Measurements from ENCODE around the gene TDRD6. TPM values are rescaled to one million over a fixed set of nuclear protein-coding genes. Genes with fewer than 3 reads are reported as not detected.

TDRD6 gene
- polyA plus RNA-seq, 3 donors from 2014 or later, result not detected

- peaks cover 11 to 22% (median 14%) of the 10 kb centered on the region in 3 donors for H3K27me3 Mint-ChIP-seq (ENCODE audit: low read depth in 3 of 3)
- peaks cover 0 to 2% (median 0%) of the 10 kb centered on the region in 6 donors for H3K9me3 Mint-ChIP-seq
- H3K4me1 Mint-ChIP-seq, result peaks cover 12 to 21% of the 10 kb centered on the region in 2 donors
- no peak for DNase-seq
- no peak overlapping the region for H3K27ac Mint-ChIP-seq
- H3K4me3 Mint-ChIP-seq, result no peak overlapping the region
- no peaks in the 10 kb centered on the region for H3K36me3 Mint-ChIP-seq
Measured at GRCh38 chr6:46655803-46656202, 31.9 kb upstream of the TDRD6 start.

- Mint-ChIP-seq H3K36me3 (no peaks in the 10 kb centered on the region), H3K9me3 (peaks cover 0 to 3% (median 0%) of the 10 kb centered on the region in 6 donors), H3K27me3 (ENCODE audit: low read depth in 3 of 3) (peaks cover 6 to 17% (median 8%) of the 10 kb centered on the region in 3 donors), H3K4me1 (peaks cover 6 to 13% of the 10 kb centered on the region in 2 donors), H3K4me3 (no peak overlapping the region), H3K27ac (no peak overlapping the region)
- no peak for DNase-seq
Measured at GRCh38 chr6:46657642-46658041, 30.0 kb upstream of the TDRD6 start.

GRCh38 chr6:46661483-46661882, 26.2 kb upstream of the TDRD6 start:
- Mint-ChIP-seq H3K9me3 (peaks cover 0 to 3% (median 0%) of the 10 kb centered on the region in 6 donors), H3K27ac (no peak overlapping the region), H3K4me1 (no peaks in the 10 kb centered on the region), H3K27me3 (ENCODE audit: low read depth in 3 of 3) (peaks cover 0 to 5% (median 4%) of the 10 kb centered on the region in 3 donors), H3K36me3 (no peaks in the 10 kb centered on the region), H3K4me3 (no peak overlapping the region)
- no peak for DNase-seq

- H3K36me3 Mint-ChIP-seq, result no peaks in the 10 kb centered on the region
- H3K27me3 Mint-ChIP-seq (ENCODE audit: low read depth in 3 of 3), result peaks cover 0 to 3% (median 2%) of the 10 kb centered on the region in 3 donors
- H3K27ac Mint-ChIP-seq, result no peak overlapping the region
- H3K4me1 Mint-ChIP-seq, result no peaks in the 10 kb centered on the region
- DNase-seq, result no peak
- H3K4me3 Mint-ChIP-seq, result no peak overlapping the region
- H3K9me3 Mint-ChIP-seq, result no peaks in the 10 kb centered on the region
Measured at GRCh38 chr6:46667377-46667776, 20.3 kb upstream of the TDRD6 start.

- Mint-ChIP-seq H3K27ac (no peak overlapping the region), H3K27me3 (ENCODE audit: low read depth in 3 of 3) (no peaks in the 10 kb centered on the region), H3K36me3 (no peaks in the 10 kb centered on the region), H3K4me1 (no peaks in the 10 kb centered on the region), H3K9me3 (no peaks in the 10 kb centered on the region), H3K4me3 (no peak overlapping the region)
- no peak for DNase-seq
Measured at GRCh38 chr6:46674410-46674809, 13.3 kb upstream of the TDRD6 start.

GRCh38 chr6:46676604-46677313, 10.9 kb upstream of the TDRD6 start:
- H3K27ac Mint-ChIP-seq, result no peak overlapping the region
- H3K9me3 Mint-ChIP-seq, result no peaks in the 10 kb centered on the region
- no peaks in the 10 kb centered on the region for H3K27me3 Mint-ChIP-seq (ENCODE audit: low read depth in 3 of 3)
- H3K4me3 Mint-ChIP-seq, result no peak overlapping the region
- no peaks in the 10 kb centered on the region for H3K36me3 Mint-ChIP-seq
- no peaks in the 10 kb centered on the region for H3K4me1 Mint-ChIP-seq
- no peak for DNase-seq

- Mint-ChIP-seq H3K4me1 (no peaks in the 10 kb centered on the region), H3K27me3 (ENCODE audit: low read depth in 3 of 3) (no peaks in the 10 kb centered on the region), H3K4me3 (no peak overlapping the region), H3K27ac (no peak overlapping the region), H3K9me3 (no peaks in the 10 kb centered on the region), H3K36me3 (no peaks in the 10 kb centered on the region)
- no peak for DNase-seq
Measured at GRCh38 chr6:46677314-46677654, 10.4 kb upstream of the TDRD6 start.

- no peaks in the 10 kb centered on the region for H3K4me1 Mint-ChIP-seq
- H3K9me3 Mint-ChIP-seq, result no peaks in the 10 kb centered on the region
- peaks cover 0 to 9% (median 0%) of the 10 kb centered on the region in 3 donors for H3K27me3 Mint-ChIP-seq (ENCODE audit: low read depth in 3 of 3)
- no peak overlapping the region for H3K4me3 Mint-ChIP-seq
- DNase-seq, result no peak
- no peaks in the 10 kb centered on the region for H3K36me3 Mint-ChIP-seq
- H3K27ac Mint-ChIP-seq, result no peak overlapping the region
Measured at GRCh38 chr6:46684771-46685170, 2.9 kb upstream of the TDRD6 start.

- Mint-ChIP-seq H3K27ac (no peak overlapping the region), H3K4me3 (no peak overlapping the region), H3K36me3 (no peaks in the 10 kb centered on the region), H3K4me1 (no peaks in the 10 kb centered on the region), H3K9me3 (no peaks in the 10 kb centered on the region), H3K27me3 (ENCODE audit: low read depth in 3 of 3) (peaks cover 3 to 6% (median 5%) of the 10 kb centered on the region in 3 donors)
- no peak for DNase-seq
Measured at GRCh38 chr6:46688117-46688965, 656 bp downstream of the TDRD6 start.

GRCh38 chr6:46688966-46689335, 1.3 kb downstream of the TDRD6 start:
- peaks cover 3 to 8% (median 5%) of the 10 kb centered on the region in 3 donors for H3K27me3 Mint-ChIP-seq (ENCODE audit: low read depth in 3 of 3)
- H3K9me3 Mint-ChIP-seq, result peaks cover 0 to 2% (median 0%) of the 10 kb centered on the region in 6 donors
- no peak overlapping the region for H3K27ac Mint-ChIP-seq
- DNase-seq, result no peak
- H3K4me1 Mint-ChIP-seq, result no peaks in the 10 kb centered on the region
- H3K36me3 Mint-ChIP-seq, result no peaks in the 10 kb centered on the region
- no peak overlapping the region for H3K4me3 Mint-ChIP-seq

- Mint-ChIP-seq H3K27me3 (ENCODE audit: low read depth in 3 of 3) (peaks cover 3 to 8% (median 5%) of the 10 kb centered on the region in 3 donors), H3K27ac (no peak overlapping the region), H3K36me3 (no peaks in the 10 kb centered on the region), H3K9me3 (peaks cover 0 to 2% (median 0%) of the 10 kb centered on the region in 6 donors), H3K4me1 (no peaks in the 10 kb centered on the region), H3K4me3 (no peak overlapping the region)
- DNase-seq, result no peak
Measured at GRCh38 chr6:46689657-46690056, 2.0 kb downstream of the TDRD6 start.

- Mint-ChIP-seq H3K4me3 (no peak overlapping the region), H3K36me3 (no peaks in the 10 kb centered on the region), H3K4me1 (no peaks in the 10 kb centered on the region), H3K27ac (no peak overlapping the region), H3K9me3 (peaks cover 0 to 2% (median 0%) of the 10 kb centered on the region in 6 donors), H3K27me3 (ENCODE audit: low read depth in 3 of 3) (peaks cover 3 to 8% (median 5%) of the 10 kb centered on the region in 3 donors)
- no peak for DNase-seq
Measured at GRCh38 chr6:46690141-46690755, 2.6 kb downstream of the TDRD6 start.

- H3K36me3 Mint-ChIP-seq, result no peaks in the 10 kb centered on the region
- peaks cover 0 to 2% (median 0%) of the 10 kb centered on the region in 6 donors for H3K9me3 Mint-ChIP-seq
- peaks cover 3 to 8% (median 5%) of the 10 kb centered on the region in 3 donors for H3K27me3 Mint-ChIP-seq (ENCODE audit: low read depth in 3 of 3)
- no peak overlapping the region for H3K4me3 Mint-ChIP-seq
- H3K27ac Mint-ChIP-seq, result no peak overlapping the region
- DNase-seq, result no peak
- H3K4me1 Mint-ChIP-seq, result no peaks in the 10 kb centered on the region
Measured at GRCh38 chr6:46690911-46691451, 3.3 kb downstream of the TDRD6 start.

- H3K27ac Mint-ChIP-seq, result no peak overlapping the region
- no peaks in the 10 kb centered on the region for H3K4me1 Mint-ChIP-seq
- H3K9me3 Mint-ChIP-seq, result peaks cover 0 to 3% (median 0%) of the 10 kb centered on the region in 6 donors
- H3K27me3 Mint-ChIP-seq (ENCODE audit: low read depth in 3 of 3), result peaks cover 0 to 5% (median 0%) of the 10 kb centered on the region in 3 donors
- no peak overlapping the region for H3K4me3 Mint-ChIP-seq
- no peak for DNase-seq
- H3K36me3 Mint-ChIP-seq, result no peaks in the 10 kb centered on the region
Measured at GRCh38 chr6:46699970-46700369, 12.3 kb downstream of the TDRD6 start.
